Immature natural killer cell (primary cell): ENCODE results near the gene SSTR5. TPM values are rescaled to one million over a fixed set of nuclear protein-coding genes. Genes with fewer than 3 reads are reported as not detected.

Experiments
- DNase-seq, 3 donors: peaks; one replicate each; pipeline ENCODE4 v3.0.0; 2022; ENCODE audit warnings: mixed read lengths in 1 of 3
- H3K27ac Mint-ChIP-seq, 6 donors: one replicate each; pipeline ENCODE4 v1.8.0; 2020; ENCODE audit warnings: mixed read lengths in 6 of 6, mild to moderate bottlenecking in 5 of 6, inconsistent platforms in 4 of 6, moderate library complexity in 3 of 6
- H3K27me3 Mint-ChIP-seq, 3 donors: one replicate each; pipeline ENCODE4 v1.8.0; 2020 to 2021; ENCODE audit warnings: low read depth in 3 of 3, mild to moderate bottlenecking in 3 of 3, mixed read lengths in 3 of 3, moderate library complexity in 3 of 3, inconsistent platforms in 1 of 3
- H3K36me3 Mint-ChIP-seq, 3 donors: one replicate each; pipeline ENCODE4 v1.8.0; 2020; ENCODE audit warnings: mixed read lengths in 3 of 3, inconsistent platforms in 2 of 3, mild to moderate bottlenecking in 2 of 3
- H3K4me1 Mint-ChIP-seq, 2 donors: one replicate each; pipeline ENCODE4 v1.8.0; 2020; ENCODE audit warnings: inconsistent platforms in 2 of 2, mild to moderate bottlenecking in 2 of 2, mixed read lengths in 2 of 2, moderate library complexity in 1 of 2
- H3K4me3 Mint-ChIP-seq, 5 donors: one replicate each; pipeline ENCODE4 v1.8.0; 2020; ENCODE audit warnings: mild to moderate bottlenecking in 5 of 5, mixed read lengths in 5 of 5, inconsistent platforms in 3 of 5, moderate library complexity in 3 of 5
- H3K9me3 Mint-ChIP-seq, 6 donors: one replicate each; pipeline ENCODE4 v1.8.0; 2020; ENCODE audit warnings: mild to moderate bottlenecking in 6 of 6, mixed read lengths in 6 of 6, inconsistent platforms in 4 of 6, moderate library complexity in 3 of 6
- polyA plus RNA-seq, 3 donors: library from polyadenylated mRNA; unstranded; fragments of 300-500 nt; fragmentation: Illumina TruSeq; gene quantifications; one replicate each; pipeline ENCODE4 v1.2.3, GENCODE V29; 2021

SSTR5 gene
- polyA plus RNA-seq, 3 donors from 2014 or later = not detected

DNA sequence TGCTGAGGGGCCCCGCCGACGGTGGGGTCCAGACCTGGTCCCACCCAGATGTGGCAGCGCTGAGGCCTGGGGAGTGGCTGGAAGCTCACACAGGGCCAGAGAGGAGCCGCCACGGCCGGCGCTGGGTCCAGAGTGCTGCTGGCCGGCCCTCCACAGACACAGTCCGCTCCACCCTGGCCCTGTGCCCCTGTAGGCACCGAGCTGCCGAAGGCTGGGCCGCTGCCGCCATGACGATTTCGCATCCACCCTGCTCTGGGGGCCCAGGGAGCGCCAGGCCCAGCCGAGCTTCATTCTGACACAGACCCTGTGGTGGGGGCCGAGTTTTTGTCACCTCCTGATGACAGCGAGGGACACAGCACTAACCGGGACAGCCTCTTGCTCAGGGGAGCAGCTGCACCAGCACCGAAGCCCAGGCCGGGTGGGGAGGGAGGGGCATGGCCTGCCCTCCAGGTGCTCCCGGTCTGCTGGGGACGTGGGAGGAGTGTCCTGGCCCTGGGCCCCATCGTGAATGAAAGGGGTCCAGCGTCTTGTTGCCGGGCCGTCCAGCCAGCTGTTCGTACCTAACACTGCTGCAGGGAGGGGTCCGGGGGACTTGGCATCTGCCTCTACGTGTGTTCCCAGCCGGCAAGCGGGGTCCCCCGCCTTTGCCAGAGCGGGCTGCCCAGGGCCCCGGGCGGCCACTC, 27.1 kb upstream of the SSTR5 start:
- H3K27me3 Mint-ChIP-seq = peaks cover 0 to 2% (median 0%) of the 10 kb centered on the region in 3 donors
- no peak for DNase-seq
- H3K9me3 Mint-ChIP-seq = no peaks in the 10 kb centered on the region
- no peaks in the 10 kb centered on the region for H3K36me3 Mint-ChIP-seq
- H3K4me1 Mint-ChIP-seq = no peaks in the 10 kb centered on the region
- no peak overlapping the region for H3K27ac Mint-ChIP-seq
- H3K4me3 Mint-ChIP-seq = no peak overlapping the region

GRCh38 chr16:1045993-1046911, 26.3 kb upstream of the SSTR5 start:
- Mint-ChIP-seq H3K36me3 (no peaks in the 10 kb centered on the region), H3K9me3 (no peaks in the 10 kb centered on the region), H3K27ac (no peak overlapping the region), H3K4me3 (no peak overlapping the region), H3K27me3 (peaks cover 0 to 2% (median 0%) of the 10 kb centered on the region in 3 donors), H3K4me1 (no peaks in the 10 kb centered on the region)
- no peak for DNase-seq

GRCh38 chr16:1047123-1047522, 25.4 kb upstream of the SSTR5 start:
- H3K36me3 Mint-ChIP-seq = no peaks in the 10 kb centered on the region
- H3K4me3 Mint-ChIP-seq = no peak overlapping the region
- H3K4me1 Mint-ChIP-seq = no peaks in the 10 kb centered on the region
- no peak overlapping the region for H3K27ac Mint-ChIP-seq
- H3K9me3 Mint-ChIP-seq = no peaks in the 10 kb centered on the region
- no peak for DNase-seq
- H3K27me3 Mint-ChIP-seq = no peaks in the 10 kb centered on the region

GRCh38 chr16:1047801-1048200, 24.7 kb upstream of the SSTR5 start:
- H3K4me3 Mint-ChIP-seq = no peak overlapping the region
- H3K27ac Mint-ChIP-seq = no peak overlapping the region
- H3K27me3 Mint-ChIP-seq = no peaks in the 10 kb centered on the region
- no peaks in the 10 kb centered on the region for H3K4me1 Mint-ChIP-seq
- no peaks in the 10 kb centered on the region for H3K36me3 Mint-ChIP-seq
- no peaks in the 10 kb centered on the region for H3K9me3 Mint-ChIP-seq
- no peak for DNase-seq

DNA sequence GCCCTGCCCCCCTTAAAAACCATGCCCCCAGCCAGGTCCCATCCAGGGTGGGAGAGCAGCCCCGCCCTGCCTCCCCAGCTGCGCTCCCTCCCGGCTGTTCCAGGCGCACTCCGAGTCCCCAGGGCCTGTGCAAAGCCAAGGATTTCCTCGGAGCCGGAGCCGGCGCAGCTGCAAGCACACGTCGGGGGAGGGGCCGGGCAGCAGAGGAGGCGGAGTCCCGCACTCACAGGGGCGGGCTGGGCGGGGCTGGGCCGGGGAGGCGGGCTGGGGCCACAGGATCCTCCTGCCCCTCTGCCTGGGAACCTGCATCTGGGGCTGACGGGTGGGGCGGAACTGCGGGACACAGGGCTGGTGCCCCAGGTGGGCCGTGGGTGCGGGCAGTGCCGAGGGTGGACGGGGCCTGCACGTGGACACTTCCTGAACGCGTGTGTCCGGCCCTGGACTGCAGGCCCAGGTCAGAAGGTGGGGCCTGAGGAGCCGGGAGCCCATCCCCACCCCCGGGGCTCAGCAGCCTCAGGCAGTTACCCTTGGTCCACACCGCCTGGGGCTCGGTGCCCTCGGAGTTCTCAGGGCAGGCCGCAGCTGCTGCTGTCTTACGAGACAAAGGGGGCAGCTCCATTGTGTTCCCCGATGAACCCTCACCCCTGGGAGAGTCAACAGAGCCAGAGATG, 24.0 kb upstream of the SSTR5 start:
- H3K36me3 Mint-ChIP-seq = no peaks in the 10 kb centered on the region
- no peaks in the 10 kb centered on the region for H3K9me3 Mint-ChIP-seq
- H3K27ac Mint-ChIP-seq = no peak overlapping the region
- no peak for DNase-seq
- H3K27me3 Mint-ChIP-seq = no peaks in the 10 kb centered on the region
- H3K4me1 Mint-ChIP-seq = no peaks in the 10 kb centered on the region
- H3K4me3 Mint-ChIP-seq = no peak overlapping the region

DNA sequence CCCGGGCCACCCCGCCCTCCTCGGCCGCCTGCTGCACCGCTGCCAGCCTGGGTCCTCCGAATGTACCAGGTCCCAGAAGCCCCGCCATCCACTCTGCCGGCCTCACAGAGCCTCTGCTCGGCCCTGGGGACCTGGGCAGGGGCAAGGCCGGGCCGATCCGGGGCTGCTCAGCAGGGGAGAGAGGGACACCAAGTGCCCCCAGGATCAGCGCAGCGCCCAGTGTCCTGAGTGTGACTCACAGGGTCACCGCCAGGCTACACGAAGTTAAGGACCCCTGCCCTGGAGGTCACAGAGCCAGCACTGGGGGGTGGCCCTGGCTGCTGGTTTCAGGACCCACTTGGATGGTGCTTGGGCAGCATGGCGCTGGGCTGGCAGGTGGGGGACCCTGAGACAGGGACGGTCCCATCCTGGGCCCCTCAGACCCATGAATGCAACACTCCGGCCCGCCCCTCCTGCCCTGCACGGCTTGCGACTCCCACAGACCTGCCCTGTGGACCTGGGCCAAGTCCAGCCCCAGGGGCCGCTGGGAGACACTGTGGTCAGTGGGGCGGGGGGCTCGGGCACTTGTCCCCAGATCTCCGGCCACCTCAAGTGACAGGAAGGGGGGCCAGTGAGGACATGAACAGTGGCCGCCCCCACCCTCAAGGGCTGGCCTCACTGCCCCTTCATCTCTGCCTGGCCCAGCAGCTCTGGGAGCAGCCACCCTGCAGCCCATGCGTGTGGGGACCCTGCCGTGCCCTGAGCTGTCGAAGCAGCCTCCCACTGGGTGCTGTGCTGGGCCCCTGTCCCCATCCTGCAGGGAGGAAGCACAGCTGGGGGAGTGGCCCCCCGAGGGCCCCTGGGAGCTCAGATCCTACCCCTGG, 23.2 kb upstream of the SSTR5 start:
- Mint-ChIP-seq H3K36me3 (no peaks in the 10 kb centered on the region), H3K4me3 (no peak overlapping the region), H3K27me3 (no peaks in the 10 kb centered on the region), H3K27ac (no peak overlapping the region), H3K4me1 (no peaks in the 10 kb centered on the region), H3K9me3 (no peaks in the 10 kb centered on the region)
- no peak for DNase-seq

GRCh38 chr16:1049976-1050247, 22.6 kb upstream of the SSTR5 start:
- Mint-ChIP-seq H3K4me3 (no peak overlapping the region), H3K27me3 (no peaks in the 10 kb centered on the region), H3K9me3 (no peaks in the 10 kb centered on the region), H3K4me1 (no peaks in the 10 kb centered on the region), H3K36me3 (no peaks in the 10 kb centered on the region), H3K27ac (no peak overlapping the region)
- DNase-seq = no peak

DNA sequence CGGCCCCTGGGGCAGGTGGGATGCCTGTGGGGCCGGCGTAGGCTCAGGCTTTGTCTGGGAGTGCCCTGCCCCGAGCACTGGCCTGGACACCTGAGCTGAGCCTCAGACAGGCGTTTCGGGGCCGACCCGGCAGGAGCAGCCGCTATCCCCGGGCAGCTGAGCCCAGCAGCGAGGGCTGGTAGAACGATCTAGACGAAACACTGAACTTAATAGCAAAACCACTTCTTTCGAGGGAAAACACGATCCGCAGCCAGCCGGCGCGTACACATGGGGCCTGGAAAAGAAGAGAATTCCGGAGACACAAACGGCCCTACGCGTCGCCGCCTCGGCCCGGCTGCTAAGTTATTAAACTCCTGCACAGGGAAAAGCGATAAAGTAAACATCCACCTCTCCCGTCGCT, 22.0 kb upstream of the SSTR5 start:
- H3K9me3 Mint-ChIP-seq = no peaks in the 10 kb centered on the region
- no peak for DNase-seq
- H3K27ac Mint-ChIP-seq = no peak overlapping the region
- H3K36me3 Mint-ChIP-seq = no peaks in the 10 kb centered on the region
- no peak overlapping the region for H3K4me3 Mint-ChIP-seq
- H3K4me1 Mint-ChIP-seq = no peaks in the 10 kb centered on the region
- no peaks in the 10 kb centered on the region for H3K27me3 Mint-ChIP-seq

- H3K4me3 Mint-ChIP-seq = no peak overlapping the region
- H3K36me3 Mint-ChIP-seq = no peaks in the 10 kb centered on the region
- H3K4me1 Mint-ChIP-seq = no peaks in the 10 kb centered on the region
- no peaks in the 10 kb centered on the region for H3K27me3 Mint-ChIP-seq
- H3K9me3 Mint-ChIP-seq = no peaks in the 10 kb centered on the region
- no peak for DNase-seq
- no peak overlapping the region for H3K27ac Mint-ChIP-seq
Measured at GRCh38 chr16:1050921-1051320, 21.6 kb upstream of the SSTR5 start.

GRCh38 chr16:1051446-1051845, 21.1 kb upstream of the SSTR5 start:
- no peak for DNase-seq
- H3K27me3 Mint-ChIP-seq = no peaks in the 10 kb centered on the region
- H3K9me3 Mint-ChIP-seq = no peaks in the 10 kb centered on the region
- H3K27ac Mint-ChIP-seq = no peak overlapping the region
- H3K36me3 Mint-ChIP-seq = no peaks in the 10 kb centered on the region
- H3K4me1 Mint-ChIP-seq = no peaks in the 10 kb centered on the region
- no peak overlapping the region for H3K4me3 Mint-ChIP-seq

DNA sequence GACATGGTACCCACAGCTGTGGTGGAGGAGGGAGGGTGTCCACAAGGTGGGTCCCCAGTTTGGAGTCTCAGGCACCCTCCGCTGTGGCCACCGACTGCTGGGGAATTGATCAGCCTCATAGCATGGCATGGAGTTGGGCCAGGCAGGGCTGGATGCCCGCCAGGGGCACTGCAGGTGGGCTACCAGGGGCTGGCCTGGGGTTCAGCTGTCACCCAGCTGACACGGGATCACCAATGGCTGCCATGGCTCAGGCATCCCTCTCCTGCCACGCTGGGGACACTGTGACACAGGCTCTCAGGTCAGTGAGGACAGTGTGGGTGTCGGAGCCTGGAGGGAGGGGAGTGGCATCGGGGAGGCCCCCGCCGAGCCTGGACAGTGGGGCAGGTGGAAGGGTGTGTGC, 19.8 kb upstream of the SSTR5 start:
- Mint-ChIP-seq H3K27ac (no peak overlapping the region), H3K36me3 (no peaks in the 10 kb centered on the region), H3K4me1 (no peaks in the 10 kb centered on the region), H3K9me3 (no peaks in the 10 kb centered on the region), H3K4me3 (no peak overlapping the region), H3K27me3 (peaks cover 0 to 2% (median 0%) of the 10 kb centered on the region in 3 donors)
- DNase-seq = no peak

- H3K27me3 Mint-ChIP-seq = peaks cover 0 to 2% (median 0%) of the 10 kb centered on the region in 3 donors
- H3K27ac Mint-ChIP-seq = no peak overlapping the region
- DNase-seq = no peak
- no peaks in the 10 kb centered on the region for H3K4me1 Mint-ChIP-seq
- H3K4me3 Mint-ChIP-seq = no peak overlapping the region
- no peaks in the 10 kb centered on the region for H3K9me3 Mint-ChIP-seq
- H3K36me3 Mint-ChIP-seq = no peaks in the 10 kb centered on the region
Measured at GRCh38 chr16:1053121-1053521, 19.4 kb upstream of the SSTR5 start.

- no peak for DNase-seq
- Mint-ChIP-seq H3K27me3 (peaks cover 0 to 2% (median 0%) of the 10 kb centered on the region in 3 donors), H3K4me1 (no peaks in the 10 kb centered on the region), H3K4me3 (no peak overlapping the region), H3K36me3 (no peaks in the 10 kb centered on the region), H3K9me3 (no peaks in the 10 kb centered on the region), H3K27ac (no peak overlapping the region)
Measured at GRCh38 chr16:1053700-1054368, 18.7 kb upstream of the SSTR5 start.
